RPMI7951 (cell line): ENCODE data around the gene OR1J1. TPM values are rescaled to one million over a fixed set of nuclear protein-coding genes. Genes with fewer than 3 reads are reported as not detected.

Source experiments
- DNase-seq: peaks from one replicate; pipeline ENCODE4 v3.0.0-alpha.2; 2012; ENCODE audit warnings: low read depth
- total RNA-seq: library from RNA; depleted of rRNA; stranded (reverse); fragments of >200 nt; shearing (Covaris generic); gene quantifications from 2 replicates; pipeline ENCODE4 v1.2.3, GENCODE V29; 2014; rRNA removed

The OR1J1 gene
- not detected in 2 replicates for total RNA-seq

- no peak for DNase-seq
These were observed at the start of gene OR1J1 for GRCh38 chr9:122477826-122478225. Gene OR1J1 (minus strand): TSS chr9:122477926. CDS start chr9:122477926, 0 bp downstream.

GRCh38 chr9:122527193-122527592, 49.5 kb upstream of the OR1J1 start, which contains the start of gene OR1N1:
Gene OR1N1 (minus strand): TSS chr9:122527293. CDS start chr9:122527293, 0 bp downstream.
- DNase-seq, result no peak

- no peak for DNase-seq
These were observed 48.9 kb upstream of the OR1J1 start for GRCh38 chr9:122526602-122527001.

- DNase-seq, result no peak
These were observed 41.6 kb upstream of the OR1J1 start for GRCh38 chr9:122519376-122519775.

- DNase-seq, result no peak
These were observed 41.1 kb upstream of the OR1J1 start, which contains the start of gene OR1J4 for GRCh38 chr9:122518841-122519240. Gene OR1J4 (plus strand): TSS chr9:122519141. CDS start chr9:122519141, 0 bp downstream.

- DNase-seq, result no peak
These were observed 40.5 kb upstream of the OR1J1 start for GRCh38 chr9:122518226-122518625.

GRCh38 chr9:122510502-122510901, 32.8 kb upstream of the OR1J1 start, which contains the start of gene OR1J2:
Gene OR1J2 (plus strand): TSS chr9:122510802. CDS start chr9:122510802, 0 bp downstream.
- DNase-seq, result no peak

- no peak for DNase-seq
These were observed 29.2 kb upstream of the OR1J1 start for GRCh38 chr9:122506964-122507363.

GRCh38 chr9:122498883-122499288, 21.2 kb upstream of the OR1J1 start:
- peak; percentile 62 for DNase-seq

- DNase-seq, result no peak
These were observed 1.3 kb upstream of the OR1J1 start for GRCh38 chr9:122479062-122479461.

GRCh38 chr9:122477346-122477745, 380 bp downstream of the OR1J1 start:
- DNase-seq, result no peak

GRCh38 chr9:122475717-122476116, 2.0 kb downstream of the OR1J1 start:
- DNase-seq, result no peak

- DNase-seq, result no peak
These were observed 3.2 kb downstream of the OR1J1 start for GRCh38 chr9:122474561-122474960.

GRCh38 chr9:122468735-122469134, 9.0 kb downstream of the OR1J1 start:
- no peak for DNase-seq

- no peak for DNase-seq
These were observed 11.3 kb downstream of the OR1J1 start for GRCh38 chr9:122466456-122466855.

- DNase-seq, result peak; percentile 86
These were observed 12.8 kb downstream of the OR1J1 start for GRCh38 chr9:122464633-122465567.

- DNase-seq, result peak; percentile 74
These were observed 13.7 kb downstream of the OR1J1 start for GRCh38 chr9:122463828-122464632.

GRCh38 chr9:122457787-122458186, 19.9 kb downstream of the OR1J1 start:
- DNase-seq, result no peak

GRCh38 chr9:122456123-122456522, 21.6 kb downstream of the OR1J1 start:
- DNase-seq, result no peak

- no peak for DNase-seq
These were observed 24.0 kb downstream of the OR1J1 start for GRCh38 chr9:122453677-122454135.

- no peak for DNase-seq
These were observed 30.8 kb downstream of the OR1J1 start for GRCh38 chr9:122446819-122447484.
